ENCODE results near the gene BANP.
A peak's percentile ranks its signal among the peaks of the same experiment; 100 is the strongest.
"Not testable (repeated sequence)": the region's sequence is repeated elsewhere in the genome, so short reads cannot be mapped to it uniquely, and the experiment has no call there.

Gene BANP

GRCh38 chr16:87981376-87981775 lies 30.1 kb downstream of the BANP start:
- DNase-seq; H3K27me3 ChIP-seq (replicated peaks; ENCODE audit: control insufficient read depth, insufficient read depth, low read length, poor library complexity, severe bottlenecking); H3K4me1 ChIP-seq (ENCODE audit: control insufficient read depth, insufficient read depth, low read length, poor library complexity, severe bottlenecking); H3K27ac ChIP-seq (ENCODE audit: insufficient read depth, low read length, poor library complexity, severe bottlenecking); H3K9me3 ChIP-seq (ENCODE audit: control insufficient read depth, low read length); H3K4me3 ChIP-seq (ENCODE audit: insufficient read depth, low read depth, low read length, poor library complexity, severe bottlenecking): not testable (repeated sequence)
- peaks cover 18% of the 10 kb centered on the region for H3K36me3 ChIP-seq (ENCODE audit: control insufficient read depth, insufficient read depth, low read length)

- no peak overlapping the region for H3K4me3 ChIP-seq (ENCODE audit: insufficient read depth, low read depth, low read length, poor library complexity, severe bottlenecking)
- no peaks in the 10 kb centered on the region for H3K27me3 ChIP-seq (replicated peaks; ENCODE audit: control insufficient read depth, insufficient read depth, low read length, poor library complexity, severe bottlenecking)
- DNase-seq, result no peak
- H3K9me3 ChIP-seq (ENCODE audit: control insufficient read depth, low read length), result no peaks in the 10 kb centered on the region
- peaks cover 18% of the 10 kb centered on the region for H3K36me3 ChIP-seq (ENCODE audit: control insufficient read depth, insufficient read depth, low read length)
- H3K4me1 ChIP-seq (ENCODE audit: control insufficient read depth, insufficient read depth, low read length, poor library complexity, severe bottlenecking), result no peaks in the 10 kb centered on the region
- no peak overlapping the region for H3K27ac ChIP-seq (ENCODE audit: insufficient read depth, low read length, poor library complexity, severe bottlenecking)
Observed at GRCh38 chr16:87982581-87983041, 31.4 kb downstream of the BANP start.

DNA sequence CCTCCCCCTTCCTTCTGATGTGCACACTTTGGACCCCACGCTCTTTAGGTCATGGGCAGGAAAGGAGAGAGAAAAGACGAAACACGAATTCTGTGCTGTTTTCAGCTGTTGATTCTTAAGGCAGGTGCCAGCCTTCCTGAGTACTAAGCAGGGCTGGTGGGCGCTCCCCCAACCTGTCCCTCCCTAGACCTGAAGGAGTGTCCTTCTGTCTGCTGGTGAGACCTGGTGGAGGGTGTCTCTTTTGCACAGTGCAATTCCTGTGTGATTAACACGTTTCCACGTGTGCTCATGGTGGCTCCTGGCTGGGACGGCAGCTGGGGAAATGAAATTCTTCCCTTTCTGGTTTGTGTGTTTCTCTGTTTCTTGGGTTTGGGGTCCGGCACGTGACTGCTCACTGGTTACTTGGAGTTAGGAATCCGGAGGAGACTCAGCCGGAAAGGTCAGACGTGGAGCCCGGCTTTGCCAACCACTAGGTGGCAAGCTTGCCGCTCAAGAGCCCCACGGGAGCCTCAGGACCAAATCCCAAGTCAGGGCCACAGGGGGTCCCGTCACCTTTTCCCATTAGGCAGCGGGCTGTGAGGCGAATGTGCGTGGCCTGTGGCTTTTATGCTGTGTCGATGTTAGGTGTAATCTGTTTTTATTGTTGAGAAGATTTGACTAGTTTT lies 32.0 kb downstream of the BANP start:
- DNase-seq; H3K9me3 ChIP-seq (ENCODE audit: control insufficient read depth, low read length); H3K4me3 ChIP-seq (ENCODE audit: insufficient read depth, low read depth, low read length, poor library complexity, severe bottlenecking); H3K4me1 ChIP-seq (ENCODE audit: control insufficient read depth, insufficient read depth, low read length, poor library complexity, severe bottlenecking); H3K27ac ChIP-seq (ENCODE audit: insufficient read depth, low read length, poor library complexity, severe bottlenecking); H3K27me3 ChIP-seq (replicated peaks; ENCODE audit: control insufficient read depth, insufficient read depth, low read length, poor library complexity, severe bottlenecking): not testable (repeated sequence)
- peaks cover 18% of the 10 kb centered on the region for H3K36me3 ChIP-seq (ENCODE audit: control insufficient read depth, insufficient read depth, low read length)

DNA sequence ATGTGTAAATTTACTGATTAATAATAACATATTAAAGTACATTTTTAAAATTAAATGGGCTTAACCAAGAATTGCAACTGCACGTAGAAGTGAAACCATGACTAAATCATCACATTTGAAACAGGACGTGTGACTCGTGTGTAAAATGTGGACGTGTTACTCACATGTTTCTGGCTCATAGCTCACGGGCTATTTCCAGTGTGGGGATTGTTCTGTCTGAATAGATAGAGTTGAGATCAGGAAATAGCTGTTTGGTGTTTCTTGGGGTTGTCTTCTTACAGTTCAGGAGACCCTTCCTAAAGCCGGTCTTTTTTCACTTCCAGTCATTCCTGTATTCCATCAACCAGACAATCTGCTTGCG lies 32.5 kb downstream of the BANP start:
- not testable (repeated sequence) for H3K4me1 ChIP-seq (ENCODE audit: control insufficient read depth, insufficient read depth, low read length, poor library complexity, severe bottlenecking); H3K27ac ChIP-seq (ENCODE audit: insufficient read depth, low read length, poor library complexity, severe bottlenecking); H3K9me3 ChIP-seq (ENCODE audit: control insufficient read depth, low read length); DNase-seq; H3K27me3 ChIP-seq (replicated peaks; ENCODE audit: control insufficient read depth, insufficient read depth, low read length, poor library complexity, severe bottlenecking); H3K4me3 ChIP-seq (ENCODE audit: insufficient read depth, low read depth, low read length, poor library complexity, severe bottlenecking)
- peaks cover 18% of the 10 kb centered on the region for H3K36me3 ChIP-seq (ENCODE audit: control insufficient read depth, insufficient read depth, low read length)

DNA sequence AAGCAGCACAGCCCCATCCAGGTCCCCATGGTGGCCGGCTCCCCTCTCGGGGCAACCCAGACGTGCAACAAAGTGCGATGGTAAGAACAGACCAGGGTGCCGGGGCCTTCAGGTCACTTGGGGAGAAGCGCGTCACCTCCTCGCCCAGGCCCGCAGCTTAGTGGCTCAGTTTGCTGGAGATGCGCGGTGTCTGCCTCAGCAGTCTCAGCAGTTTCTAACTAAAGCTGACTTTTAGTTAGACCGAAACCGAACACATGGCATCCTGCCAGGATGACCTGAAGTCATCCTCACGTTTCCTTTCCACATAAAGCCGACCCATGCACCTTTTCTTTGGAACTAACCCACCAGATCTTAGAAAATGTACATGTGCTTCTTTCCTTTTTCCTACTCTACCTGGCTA lies 32.9 kb downstream of the BANP start:
- peaks cover 15% of the 10 kb centered on the region for H3K36me3 ChIP-seq (ENCODE audit: control insufficient read depth, insufficient read depth, low read length)
- H3K4me3 ChIP-seq (ENCODE audit: insufficient read depth, low read depth, low read length, poor library complexity, severe bottlenecking); H3K27ac ChIP-seq (ENCODE audit: insufficient read depth, low read length, poor library complexity, severe bottlenecking); H3K4me1 ChIP-seq (ENCODE audit: control insufficient read depth, insufficient read depth, low read length, poor library complexity, severe bottlenecking); DNase-seq; H3K9me3 ChIP-seq (ENCODE audit: control insufficient read depth, low read length); H3K27me3 ChIP-seq (replicated peaks; ENCODE audit: control insufficient read depth, insufficient read depth, low read length, poor library complexity, severe bottlenecking): not testable (repeated sequence)

GRCh38 chr16:87984632-87985267 lies 33.5 kb downstream of the BANP start:
- peaks cover 15% of the 10 kb centered on the region for H3K36me3 ChIP-seq (ENCODE audit: control insufficient read depth, insufficient read depth, low read length)

GRCh38 chr16:87985493-87985892 lies 34.3 kb downstream of the BANP start:
- DNase-seq, result not testable (repeated sequence)

More at GRCh38 chr16:87984632-87985267, 33.5 kb downstream of the BANP start:
- Histone ChIP-seq H3K9me3 (ENCODE audit: control insufficient read depth, low read length) (no peaks in the 10 kb centered on the region), H3K27ac (ENCODE audit: insufficient read depth, low read length, poor library complexity, severe bottlenecking) (no peak overlapping the region), H3K4me1 (ENCODE audit: control insufficient read depth, insufficient read depth, low read length, poor library complexity, severe bottlenecking) (no peaks in the 10 kb centered on the region), H3K4me3 (ENCODE audit: insufficient read depth, low read depth, low read length, poor library complexity, severe bottlenecking) (no peak overlapping the region), H3K27me3 (replicated peaks; ENCODE audit: control insufficient read depth, insufficient read depth, low read length, poor library complexity, severe bottlenecking) (no peaks in the 10 kb centered on the region)
- no peak for DNase-seq

GRCh38 chr16:87986361-87986849 lies 35.2 kb downstream of the BANP start:
- H3K36me3 ChIP-seq (ENCODE audit: control insufficient read depth, insufficient read depth, low read length), result peaks cover 11% of the 10 kb centered on the region
- peak in 1 of 3 donors; percentile 4 for DNase-seq
- not testable (repeated sequence) for H3K27ac ChIP-seq (ENCODE audit: insufficient read depth, low read length, poor library complexity, severe bottlenecking); H3K4me1 ChIP-seq (ENCODE audit: control insufficient read depth, insufficient read depth, low read length, poor library complexity, severe bottlenecking); H3K9me3 ChIP-seq (ENCODE audit: control insufficient read depth, low read length); H3K27me3 ChIP-seq (replicated peaks; ENCODE audit: control insufficient read depth, insufficient read depth, low read length, poor library complexity, severe bottlenecking); H3K4me3 ChIP-seq (ENCODE audit: insufficient read depth, low read depth, low read length, poor library complexity, severe bottlenecking)

More at GRCh38 chr16:87985493-87985892, 34.3 kb downstream of the BANP start:
- H3K27me3 ChIP-seq (replicated peaks; ENCODE audit: control insufficient read depth, insufficient read depth, low read length, poor library complexity, severe bottlenecking); H3K9me3 ChIP-seq (ENCODE audit: control insufficient read depth, low read length); H3K4me1 ChIP-seq (ENCODE audit: control insufficient read depth, insufficient read depth, low read length, poor library complexity, severe bottlenecking); H3K27ac ChIP-seq (ENCODE audit: insufficient read depth, low read length, poor library complexity, severe bottlenecking); H3K4me3 ChIP-seq (ENCODE audit: insufficient read depth, low read depth, low read length, poor library complexity, severe bottlenecking): not testable (repeated sequence)
- peaks cover 15% of the 10 kb centered on the region for H3K36me3 ChIP-seq (ENCODE audit: control insufficient read depth, insufficient read depth, low read length)

DNA sequence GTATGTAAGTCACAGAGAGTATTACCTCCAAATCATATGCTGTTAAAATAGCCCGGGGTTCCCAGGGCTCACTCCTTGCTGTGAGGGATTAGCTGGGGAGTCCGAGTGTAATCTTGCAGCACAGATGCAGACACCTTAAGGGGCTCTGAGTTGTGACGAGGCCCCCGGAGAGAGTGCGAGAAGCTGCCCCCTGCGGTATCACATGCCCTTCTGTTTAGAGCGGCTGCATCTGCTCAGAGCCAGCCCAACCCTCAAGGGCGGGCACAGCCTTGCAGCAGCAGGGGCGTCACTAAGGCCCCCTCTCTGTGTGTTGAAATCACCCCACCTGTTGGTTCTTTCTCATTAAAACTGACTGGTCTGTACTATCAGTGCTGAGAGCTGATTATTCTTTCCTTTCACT lies 37.4 kb downstream of the BANP start:
- H3K36me3 ChIP-seq (ENCODE audit: control insufficient read depth, insufficient read depth, low read length); H3K27ac ChIP-seq (ENCODE audit: insufficient read depth, low read length, poor library complexity, severe bottlenecking); DNase-seq; H3K27me3 ChIP-seq (replicated peaks; ENCODE audit: control insufficient read depth, insufficient read depth, low read length, poor library complexity, severe bottlenecking); H3K4me1 ChIP-seq (ENCODE audit: control insufficient read depth, insufficient read depth, low read length, poor library complexity, severe bottlenecking); H3K9me3 ChIP-seq (ENCODE audit: control insufficient read depth, low read length); H3K4me3 ChIP-seq (ENCODE audit: insufficient read depth, low read depth, low read length, poor library complexity, severe bottlenecking): not testable (repeated sequence)

DNA sequence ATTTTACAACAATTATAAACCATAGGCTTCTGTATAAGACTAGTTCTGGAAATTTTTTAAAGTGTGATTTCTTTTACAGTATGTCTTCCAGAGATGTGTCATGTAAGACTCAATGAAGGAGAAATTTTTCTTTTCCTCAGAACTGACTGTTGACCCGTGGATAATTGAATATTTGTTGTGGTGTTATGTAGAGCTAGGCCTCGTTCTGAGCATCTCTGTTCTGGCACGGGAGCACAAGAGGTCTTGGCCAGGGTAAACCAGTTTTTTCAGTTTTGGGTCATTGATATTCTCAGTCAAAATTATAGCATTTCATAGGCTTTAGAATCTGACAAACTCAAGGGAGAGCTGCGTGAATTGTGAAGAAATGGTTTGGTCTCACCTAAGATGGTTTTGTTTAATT lies 39.0 kb downstream of the BANP start:
- H3K4me1 ChIP-seq (ENCODE audit: control insufficient read depth, insufficient read depth, low read length, poor library complexity, severe bottlenecking); H3K36me3 ChIP-seq (ENCODE audit: control insufficient read depth, insufficient read depth, low read length); H3K4me3 ChIP-seq (ENCODE audit: insufficient read depth, low read depth, low read length, poor library complexity, severe bottlenecking); H3K27me3 ChIP-seq (replicated peaks; ENCODE audit: control insufficient read depth, insufficient read depth, low read length, poor library complexity, severe bottlenecking); DNase-seq; H3K9me3 ChIP-seq (ENCODE audit: control insufficient read depth, low read length); H3K27ac ChIP-seq (ENCODE audit: insufficient read depth, low read length, poor library complexity, severe bottlenecking): not testable (repeated sequence)

All from effector memory CD4-positive, alpha-beta T cell (primary cell).